ENCODE data around the gene CATSPERD.

The CATSPERD gene

GRCh38 chr19:5787409-5788182 lies 67.2 kb downstream of the CATSPERD start:
- Mint-ChIP-seq H3K4me3 (no peak overlapping the region), H3K9me3 (peaks cover 3% of the 10 kb centered on the region), H3K27ac (no peak overlapping the region)

GRCh38 chr19:5788422-5788821 lies 68.0 kb downstream of the CATSPERD start:
- H3K27me3 Mint-ChIP-seq (ENCODE audit: low read depth) = no peaks in the 10 kb centered on the region
- H3K36me3 Mint-ChIP-seq (ENCODE audit: low read depth) = peaks cover 30% of the 10 kb centered on the region
- H3K4me1 Mint-ChIP-seq (ENCODE audit: low read depth) = peaks cover 9% of the 10 kb centered on the region
- peaks cover 3% of the 10 kb centered on the region for H3K9me3 Mint-ChIP-seq
- H3K4me3 Mint-ChIP-seq = no peak overlapping the region
- H3K27ac Mint-ChIP-seq = no peak overlapping the region
- DNase-seq (ENCODE audit: low spot score) = no peak

More at GRCh38 chr19:5787409-5788182, 67.2 kb downstream of the CATSPERD start:
- Mint-ChIP-seq H3K27me3 (ENCODE audit: low read depth) (no peaks in the 10 kb centered on the region), H3K4me1 (ENCODE audit: low read depth) (peaks cover 9% of the 10 kb centered on the region), H3K36me3 (ENCODE audit: low read depth) (peaks cover 30% of the 10 kb centered on the region)
- DNase-seq (ENCODE audit: low spot score) = no peak

- peaks cover 30% of the 10 kb centered on the region for H3K36me3 Mint-ChIP-seq (ENCODE audit: low read depth)
- H3K27me3 Mint-ChIP-seq (ENCODE audit: low read depth) = no peaks in the 10 kb centered on the region
- no peak overlapping the region for H3K27ac Mint-ChIP-seq
These were observed 68.9 kb downstream of the CATSPERD start for GRCh38 chr19:5789351-5789761.

GRCh38 chr19:5789886-5790558 lies 69.6 kb downstream of the CATSPERD start:
- Mint-ChIP-seq H3K4me1 (ENCODE audit: low read depth) (peaks cover 9% of the 10 kb centered on the region), H3K27me3 (ENCODE audit: low read depth) (no peaks in the 10 kb centered on the region), H3K27ac (peak overlapping the region; percentile 100), H3K9me3 (peaks cover 3% of the 10 kb centered on the region), H3K36me3 (ENCODE audit: low read depth) (peaks cover 30% of the 10 kb centered on the region), H3K4me3 (peak overlapping the region; percentile 100)
- DNase-seq (ENCODE audit: low spot score) = no peak

More at GRCh38 chr19:5789351-5789761, 68.9 kb downstream of the CATSPERD start:
- DNase-seq (ENCODE audit: low spot score) = no peak
- H3K4me1 Mint-ChIP-seq (ENCODE audit: low read depth) = peaks cover 9% of the 10 kb centered on the region
- peak overlapping the region; percentile 100 for H3K4me3 Mint-ChIP-seq
- peaks cover 3% of the 10 kb centered on the region for H3K9me3 Mint-ChIP-seq

- peak within 1 kb of the TSS; percentile 100 for H3K4me3 Mint-ChIP-seq
- peak within 1 kb of the TSS; percentile 100 for H3K27ac Mint-ChIP-seq
- peak; percentile 96 for DNase-seq (ENCODE audit: low spot score)
- H3K4me1 Mint-ChIP-seq (ENCODE audit: low read depth) = peaks cover 9% of the 10 kb centered on the region
- peaks cover 3% of the 10 kb centered on the region for H3K9me3 Mint-ChIP-seq
- no peaks in the 10 kb centered on the region for H3K27me3 Mint-ChIP-seq (ENCODE audit: low read depth)
- peaks cover 30% of the 10 kb centered on the region for H3K36me3 Mint-ChIP-seq (ENCODE audit: low read depth)
These were observed 70.4 kb downstream of the CATSPERD start, which contains the start of gene DUS3L for GRCh38 chr19:5790559-5791520. DUS3L (minus strand) TSS chr19:5791163; CDS start chr19:5791141, 22 bp downstream.

GRCh38 chr19:5792224-5792623 lies 71.8 kb downstream of the CATSPERD start:
- H3K9me3 Mint-ChIP-seq = peaks cover 3% of the 10 kb centered on the region
- H3K27me3 Mint-ChIP-seq (ENCODE audit: low read depth) = no peaks in the 10 kb centered on the region
- DNase-seq (ENCODE audit: low spot score) = no peak
- peaks cover 9% of the 10 kb centered on the region for H3K4me1 Mint-ChIP-seq (ENCODE audit: low read depth)
- no peak overlapping the region for H3K4me3 Mint-ChIP-seq
- no peak overlapping the region for H3K27ac Mint-ChIP-seq
- H3K36me3 Mint-ChIP-seq (ENCODE audit: low read depth) = peaks cover 19% of the 10 kb centered on the region

- H3K36me3 Mint-ChIP-seq (ENCODE audit: low read depth) = peaks cover 16% of the 10 kb centered on the region
- H3K9me3 Mint-ChIP-seq = peaks cover 3% of the 10 kb centered on the region
- peaks cover 9% of the 10 kb centered on the region for H3K4me1 Mint-ChIP-seq (ENCODE audit: low read depth)
- H3K27me3 Mint-ChIP-seq (ENCODE audit: low read depth) = no peaks in the 10 kb centered on the region
- H3K4me3 Mint-ChIP-seq = no peak overlapping the region
- H3K27ac Mint-ChIP-seq = no peak overlapping the region
- no peak for DNase-seq (ENCODE audit: low spot score)
These were observed 72.8 kb downstream of the CATSPERD start for GRCh38 chr19:5793188-5793587.

GRCh38 chr19:5795382-5795919 lies 75.0 kb downstream of the CATSPERD start:
- Mint-ChIP-seq H3K27me3 (ENCODE audit: low read depth) (peaks cover 4% of the 10 kb centered on the region), H3K9me3 (peaks cover 3% of the 10 kb centered on the region), H3K36me3 (ENCODE audit: low read depth) (peaks cover 4% of the 10 kb centered on the region), H3K27ac (no peak overlapping the region), H3K4me1 (ENCODE audit: low read depth) (peaks cover 4% of the 10 kb centered on the region), H3K4me3 (no peak overlapping the region)
- DNase-seq (ENCODE audit: low spot score) = no peak

GRCh38 chr19:5798244-5798643 lies 77.8 kb downstream of the CATSPERD start:
- Mint-ChIP-seq H3K9me3 (no peaks in the 10 kb centered on the region), H3K4me1 (ENCODE audit: low read depth) (peaks cover 6% of the 10 kb centered on the region), H3K27ac (no peak overlapping the region), H3K4me3 (no peak overlapping the region), H3K27me3 (ENCODE audit: low read depth) (peaks cover 10% of the 10 kb centered on the region), H3K36me3 (ENCODE audit: low read depth) (no peaks in the 10 kb centered on the region)
- DNase-seq (ENCODE audit: low spot score) = no peak

- H3K27me3 Mint-ChIP-seq (ENCODE audit: low read depth) = peaks cover 19% of the 10 kb centered on the region
- H3K9me3 Mint-ChIP-seq = no peaks in the 10 kb centered on the region
- no peak for DNase-seq (ENCODE audit: low spot score)
- H3K4me3 Mint-ChIP-seq = no peak overlapping the region
- H3K36me3 Mint-ChIP-seq (ENCODE audit: low read depth) = no peaks in the 10 kb centered on the region
- peaks cover 17% of the 10 kb centered on the region for H3K4me1 Mint-ChIP-seq (ENCODE audit: low read depth)
- no peak overlapping the region for H3K27ac Mint-ChIP-seq
These were observed 79.1 kb downstream of the CATSPERD start for GRCh38 chr19:5799247-5800241.

- Mint-ChIP-seq H3K27ac (no peak overlapping the region), H3K27me3 (ENCODE audit: low read depth) (peaks cover 23% of the 10 kb centered on the region), H3K4me3 (no peak overlapping the region)
These were observed 80.2 kb downstream of the CATSPERD start for GRCh38 chr19:5800361-5801270.

More at GRCh38 chr19:5800361-5801270, 80.2 kb downstream of the CATSPERD start:
- Mint-ChIP-seq H3K4me1 (ENCODE audit: low read depth) (peaks cover 18% of the 10 kb centered on the region), H3K36me3 (ENCODE audit: low read depth) (no peaks in the 10 kb centered on the region), H3K9me3 (no peaks in the 10 kb centered on the region)
- DNase-seq (ENCODE audit: low spot score) = no peak

All from T-helper 2 cell treated with Interferon-gamma antibody and Interleukin-4, amounts not matched to agents 5 μg/mL and 100 μg/mL, for 36 hours (primary cell).